LNCAP (cell line): ENCODE data around the gene UQCC3.

Source experiments
- CTCF ChIP-seq: fragments of 450-650 bp; IDR thresholded peaks from 2 replicates; pipeline ENCODE4 v1.5.1; 2017; ENCODE audit warnings: mild to moderate bottlenecking

The UQCC3 gene

GRCh38 chr11:62669420-62670161 is 1.9 kb upstream of the UQCC3 start:
- TF ChIP-seq CTCF, result no peak

DNA sequence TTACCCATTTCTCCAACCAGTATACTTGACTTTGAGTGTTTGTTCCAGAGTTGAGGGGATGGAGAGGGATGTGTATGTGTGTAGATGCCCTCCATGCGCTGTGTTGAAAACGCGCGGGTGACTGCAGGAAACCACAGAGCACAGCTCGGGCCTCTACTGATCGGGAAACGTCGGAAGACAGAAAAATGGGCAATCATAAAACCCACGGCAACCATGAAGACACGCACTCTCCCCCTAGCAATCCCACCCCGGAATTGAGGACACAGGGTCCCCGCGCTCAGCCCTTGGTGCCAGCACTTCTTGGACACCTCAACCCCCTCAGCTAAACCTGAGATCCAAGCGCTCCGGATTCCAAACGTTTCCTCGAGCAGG is 251 bp upstream of the UQCC3 start:
- no peak for TF ChIP-seq CTCF

DNA sequence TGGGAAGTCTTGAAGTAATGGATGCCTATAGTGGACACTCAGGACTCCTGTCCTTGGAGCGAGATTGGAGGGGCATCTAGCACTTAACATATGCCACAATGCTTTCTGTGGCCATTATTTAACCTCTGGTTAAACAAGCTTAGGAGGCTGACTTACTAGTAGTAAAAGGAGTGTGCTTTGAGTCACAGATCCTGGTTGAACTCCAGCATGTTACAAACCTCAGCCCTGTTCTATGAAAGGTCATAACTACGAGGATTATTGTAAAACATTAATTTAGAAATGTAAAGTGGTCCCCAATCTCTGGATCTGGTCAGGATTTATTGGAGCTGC is 1.7 kb downstream of the UQCC3 start:
- no peak for TF ChIP-seq CTCF

DNA sequence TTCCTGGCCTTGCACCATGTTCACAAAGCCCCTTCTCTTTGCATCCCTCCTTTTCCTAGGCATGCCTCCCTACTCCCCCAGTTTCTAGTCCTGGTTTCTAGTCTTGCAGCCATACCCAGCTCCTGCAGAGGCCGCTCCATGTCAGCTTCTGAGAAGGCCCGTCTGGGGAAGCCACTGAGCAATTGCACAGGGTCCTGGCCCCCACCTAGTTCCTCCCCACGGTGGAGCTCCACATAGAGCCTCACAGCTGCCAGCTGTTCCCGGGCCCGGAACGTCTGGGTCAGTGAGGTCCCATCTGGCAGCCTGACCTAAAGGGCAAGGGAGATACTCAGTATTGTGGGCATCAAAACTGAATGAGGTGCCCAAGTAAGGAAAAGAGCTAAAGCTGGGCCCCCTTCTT is 5.2 kb downstream of the UQCC3 start:
- TF ChIP-seq CTCF, result no peak

GRCh38 chr11:62677156-62677555 is 5.7 kb downstream of the UQCC3 start:
- no peak for TF ChIP-seq CTCF

GRCh38 chr11:62677714-62678113 is 6.2 kb downstream of the UQCC3 start:
- no peak for TF ChIP-seq CTCF

DNA sequence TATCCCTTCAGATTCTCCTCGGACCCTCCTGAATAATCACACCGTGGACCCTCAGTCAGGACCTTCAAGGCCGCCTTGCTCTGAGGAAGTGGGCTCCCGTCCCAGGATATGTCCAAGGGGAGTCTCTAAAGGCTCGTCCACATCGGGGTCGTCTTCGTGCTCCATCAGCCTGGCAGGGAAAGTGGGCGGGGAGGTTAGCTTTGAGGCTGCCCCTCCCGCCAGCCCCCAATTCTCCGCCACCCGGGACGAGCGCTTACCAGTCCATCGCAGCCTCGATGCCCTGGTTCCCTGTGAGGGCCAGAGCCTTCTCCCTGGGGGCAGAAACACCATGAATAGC is 6.9 kb downstream of the UQCC3 start:
- TF ChIP-seq CTCF, result no peak
